HG02938 (cell line): ENCODE measurements around the gene FKBP9.
A peak's percentile ranks its signal among the peaks of the same experiment; 100 is the strongest.
"Not testable (repeated sequence)": the region's sequence is repeated elsewhere in the genome, so short reads cannot be mapped to it uniquely, and the experiment has no call there.

Source experiments
- ATAC-seq: cut with Tn5 transposase; IDR thresholded peaks from one replicate; pipeline ENCODE4 v1.9.1; 2021; ENCODE audit warnings: mild to moderate bottlenecking, moderate library complexity; ENCODE audit not compliant: unreplicated experiment

Gene FKBP9, protein sequence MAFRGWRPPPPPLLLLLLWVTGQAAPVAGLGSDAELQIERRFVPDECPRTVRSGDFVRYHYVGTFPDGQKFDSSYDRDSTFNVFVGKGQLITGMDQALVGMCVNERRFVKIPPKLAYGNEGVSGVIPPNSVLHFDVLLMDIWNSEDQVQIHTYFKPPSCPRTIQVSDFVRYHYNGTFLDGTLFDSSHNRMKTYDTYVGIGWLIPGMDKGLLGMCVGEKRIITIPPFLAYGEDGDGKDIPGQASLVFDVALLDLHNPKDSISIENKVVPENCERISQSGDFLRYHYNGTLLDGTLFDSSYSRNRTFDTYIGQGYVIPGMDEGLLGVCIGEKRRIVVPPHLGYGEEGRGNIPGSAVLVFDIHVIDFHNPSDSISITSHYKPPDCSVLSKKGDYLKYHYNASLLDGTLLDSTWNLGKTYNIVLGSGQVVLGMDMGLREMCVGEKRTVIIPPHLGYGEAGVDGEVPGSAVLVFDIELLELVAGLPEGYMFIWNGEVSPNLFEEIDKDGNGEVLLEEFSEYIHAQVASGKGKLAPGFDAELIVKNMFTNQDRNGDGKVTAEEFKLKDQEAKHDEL

DNA sequence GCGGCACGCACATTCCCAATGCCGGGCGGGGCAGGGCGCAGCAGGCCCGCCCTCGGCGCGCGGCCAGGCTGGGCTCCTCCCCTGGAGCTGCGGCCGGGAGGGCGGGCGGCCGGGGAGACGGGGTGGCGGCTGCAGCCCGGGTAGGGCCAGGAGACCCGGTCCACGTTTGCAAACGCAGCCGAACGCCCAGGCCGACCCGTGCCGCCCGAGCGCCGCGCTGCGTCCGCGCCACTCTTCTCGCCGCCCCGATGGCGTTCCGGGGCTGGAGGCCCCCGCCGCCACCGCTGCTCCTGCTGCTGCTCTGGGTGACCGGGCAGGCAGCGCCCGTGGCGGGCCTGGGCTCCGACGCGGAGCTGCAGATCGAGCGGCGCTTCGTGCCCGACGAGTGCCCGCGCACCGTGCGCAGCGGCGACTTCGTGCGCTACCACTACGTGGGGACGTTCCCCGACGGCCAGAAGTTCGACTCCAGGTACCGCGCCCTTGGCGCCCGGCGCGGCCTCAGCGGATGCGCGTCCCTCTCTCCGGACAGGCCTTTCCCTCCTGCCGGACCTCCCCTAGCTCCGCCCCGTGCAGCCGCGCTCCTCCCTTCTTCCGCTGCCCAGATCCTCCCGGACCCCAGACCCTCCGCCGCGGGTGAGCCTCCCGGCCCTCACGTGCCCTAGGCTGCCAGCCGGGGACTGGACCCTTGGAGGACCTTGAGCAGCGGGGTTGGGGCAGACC, at the start of gene FKBP9:
TSS of gene FKBP9 (plus strand) at position 115 of the 720 bp plus-strand sequence. CDS start at position 249, 134 bp downstream.
- ATAC-seq, result peak; percentile 63

DNA sequence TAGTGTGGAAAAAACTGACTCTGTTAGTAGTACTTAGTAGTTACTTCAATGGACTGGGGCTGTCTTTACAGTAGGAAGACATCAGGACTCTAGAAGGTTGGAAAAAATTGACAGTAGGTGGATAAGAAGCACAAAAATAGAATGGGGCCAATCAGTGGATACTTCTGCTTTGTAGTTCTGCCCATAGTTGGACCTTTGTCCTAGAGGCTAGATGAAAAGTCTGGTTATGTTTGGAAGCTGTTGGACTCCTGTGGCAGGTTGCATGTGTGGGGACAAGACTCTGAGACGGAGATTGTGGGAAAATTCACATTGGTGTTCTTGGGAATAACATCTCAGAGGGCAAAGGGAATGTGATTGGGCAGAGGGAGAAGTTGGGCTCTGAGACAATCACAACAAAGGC, 47.0 kb upstream of the FKBP9 start:
- no peak for ATAC-seq

DNA sequence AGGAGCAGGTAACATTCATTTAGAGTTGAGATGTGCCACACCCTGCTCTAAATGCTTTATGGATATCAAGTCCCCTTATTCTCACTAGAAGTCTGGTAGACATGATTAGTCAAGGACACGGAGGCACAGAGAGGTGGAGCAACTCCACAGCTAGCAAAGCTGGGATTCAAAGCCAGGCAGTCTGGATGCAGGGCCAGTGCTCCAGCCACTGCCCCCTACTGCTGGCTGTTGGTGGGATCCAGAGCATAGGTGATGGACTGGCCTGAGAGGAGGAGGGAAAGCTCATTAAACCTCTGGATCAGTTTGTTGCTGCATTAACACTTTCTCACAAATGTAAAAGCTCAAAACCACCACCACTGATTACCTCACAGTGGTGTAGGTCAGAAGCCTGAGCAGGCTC, 43.1 kb upstream of the FKBP9 start:
- ATAC-seq, result no peak

DNA sequence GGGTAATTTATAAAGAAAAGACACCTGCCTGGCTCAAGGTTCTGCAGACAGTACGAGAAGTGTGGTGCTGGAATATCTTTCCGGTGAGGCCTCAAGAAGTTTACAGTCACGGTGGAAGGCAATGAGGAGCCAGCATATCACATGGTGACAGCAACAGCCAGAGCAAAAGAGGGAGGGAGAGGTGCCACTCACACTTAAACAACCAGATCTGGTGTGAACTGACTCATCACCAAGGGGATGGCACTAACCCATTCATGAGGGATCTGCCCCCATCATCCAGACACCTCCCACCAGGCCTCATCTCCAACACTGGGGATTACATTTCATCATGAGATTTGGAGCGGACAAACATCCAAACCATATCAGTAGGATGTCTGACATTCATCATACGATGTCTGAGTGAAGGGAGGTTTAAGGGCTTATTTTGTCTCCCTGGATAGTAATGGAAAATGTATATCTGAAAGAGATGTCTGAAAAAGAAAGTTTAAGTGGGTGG, 42.2 kb upstream of the FKBP9 start:
- no peak for ATAC-seq

DNA sequence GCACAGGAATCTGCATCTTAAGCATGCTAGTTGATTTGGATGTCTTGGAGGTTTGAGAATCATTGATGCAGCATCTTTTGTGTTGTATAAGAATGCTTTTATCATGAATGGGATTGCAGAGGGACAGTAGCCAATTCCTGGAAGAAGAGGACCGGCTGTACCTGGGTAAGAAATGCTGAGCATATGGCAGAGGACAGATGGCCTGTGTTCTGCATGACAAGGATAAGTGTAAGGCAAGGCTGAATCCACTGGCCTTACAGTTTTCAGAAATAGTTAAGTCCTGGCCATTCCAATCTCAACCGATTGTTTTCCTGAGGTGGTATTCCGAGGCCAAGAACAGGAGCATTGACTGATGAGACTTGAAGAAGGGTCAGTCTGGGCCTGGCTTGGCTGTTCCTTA, 41.2 kb upstream of the FKBP9 start:
- ATAC-seq, result no peak

DNA sequence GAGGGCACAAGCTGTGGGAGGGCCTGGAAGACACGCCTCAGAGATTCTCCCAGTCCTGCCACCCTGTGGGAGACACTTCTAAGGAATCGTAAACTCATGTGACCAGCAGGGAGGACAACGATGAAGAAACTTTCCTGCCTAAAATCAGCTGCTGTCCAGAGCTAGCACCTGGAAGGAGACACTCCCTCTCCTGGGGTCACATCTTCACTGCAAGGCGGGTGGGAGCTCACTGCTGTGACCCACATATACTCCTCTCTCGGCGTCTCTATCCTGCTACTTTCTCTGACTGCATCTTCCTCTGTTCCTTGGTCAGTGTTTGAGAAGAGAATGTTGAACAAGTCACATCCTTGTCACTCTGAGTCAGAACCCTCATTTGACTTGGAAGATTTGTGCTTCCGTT, 40.2 kb upstream of the FKBP9 start:
- not testable (repeated sequence) for ATAC-seq

DNA sequence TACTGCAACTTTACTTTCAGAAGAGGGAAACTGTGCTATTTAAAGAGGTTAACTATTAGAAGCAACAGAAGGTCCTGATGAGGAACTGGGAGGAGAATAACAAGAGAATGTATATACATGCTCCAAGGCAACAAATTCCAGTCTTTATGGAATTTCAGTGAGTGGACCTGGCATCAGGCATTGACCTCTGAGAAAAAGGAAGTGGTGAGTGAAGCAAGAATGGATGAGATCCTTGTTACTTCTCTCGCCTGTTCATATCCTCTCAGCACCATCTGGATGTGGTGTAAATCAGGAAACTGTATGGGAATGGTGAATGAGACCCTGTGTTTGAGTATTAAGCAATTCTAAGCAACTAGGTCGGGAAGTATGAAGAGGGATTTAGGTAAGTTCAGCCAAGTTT, 35.3 kb upstream of the FKBP9 start:
- ATAC-seq, result no peak

DNA sequence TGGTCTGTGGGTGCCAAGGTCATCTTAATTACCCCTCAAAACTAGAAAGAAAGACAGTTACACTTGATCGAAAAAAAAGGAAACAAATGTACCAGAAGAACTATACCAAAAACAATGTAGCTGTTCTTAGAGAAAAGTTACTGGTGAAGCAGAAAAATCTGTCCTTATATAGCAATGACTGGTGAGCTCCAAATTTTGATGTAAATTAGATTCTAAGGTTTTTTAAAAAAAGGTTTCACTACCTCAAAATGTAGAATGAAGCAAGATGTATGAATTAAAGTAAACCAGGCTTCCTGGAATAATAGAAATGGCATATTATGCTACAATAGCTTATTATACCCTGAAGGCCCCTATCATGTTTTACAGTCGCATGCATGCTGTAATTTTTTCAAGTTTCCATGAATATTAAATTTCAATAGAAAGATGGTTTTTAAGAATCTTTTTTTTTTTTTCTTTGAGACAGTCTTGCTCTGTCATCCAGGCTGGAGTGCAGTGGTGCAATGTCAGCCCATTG, 28.4 kb upstream of the FKBP9 start:
- ATAC-seq, result no peak

DNA sequence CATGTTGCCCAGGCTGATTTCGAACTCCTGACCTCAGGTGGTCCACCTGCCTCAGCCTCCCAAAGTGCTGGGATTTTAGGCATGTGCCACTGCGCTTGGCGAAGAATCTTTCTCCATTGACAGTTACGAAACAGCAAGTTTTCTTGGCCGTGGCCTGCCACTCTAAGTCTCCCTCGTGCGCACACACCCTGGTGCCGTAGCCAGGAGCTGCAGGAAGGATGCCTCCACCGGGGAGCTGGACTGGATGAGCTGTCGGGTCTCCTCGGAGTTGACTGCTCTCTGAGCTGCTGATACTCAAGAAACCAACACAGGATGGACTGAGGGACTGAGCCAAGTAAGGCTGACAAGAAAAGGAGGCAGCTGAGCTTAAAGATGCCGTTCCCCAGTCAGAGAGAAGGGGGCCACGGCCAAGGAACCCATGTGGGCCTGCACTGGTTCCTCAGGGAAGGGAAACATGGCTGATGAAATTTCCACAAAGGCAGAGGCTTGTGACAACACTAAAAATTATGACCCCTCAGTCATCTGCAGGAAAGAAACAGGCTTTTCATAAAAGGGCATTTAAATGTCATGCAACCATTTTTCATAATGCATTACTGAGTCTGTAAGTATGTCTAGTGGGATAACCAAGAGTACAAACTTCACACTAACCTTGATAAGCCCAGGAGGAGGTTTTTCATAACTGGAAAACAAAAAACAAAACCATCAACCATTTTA, 27.7 kb upstream of the FKBP9 start:
- ATAC-seq, result no peak

DNA sequence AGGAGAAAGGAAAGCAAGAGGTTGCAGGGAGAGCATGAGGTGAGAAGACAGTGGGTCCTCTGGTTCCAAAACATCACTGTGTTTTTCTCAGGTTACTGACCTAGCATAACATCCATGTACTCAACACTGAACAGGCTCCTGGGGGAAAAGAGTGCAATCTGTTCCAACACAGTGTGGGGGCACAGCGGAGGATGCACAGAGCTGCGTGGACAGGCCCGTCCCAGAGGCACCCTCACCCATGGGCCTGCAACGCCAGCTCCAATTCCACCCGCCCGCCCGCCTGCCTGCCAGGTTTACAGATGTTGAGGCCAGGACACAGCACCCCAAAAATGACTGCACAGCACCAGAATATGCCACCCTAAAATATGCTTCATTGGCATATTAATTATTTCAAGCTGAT, 26.9 kb upstream of the FKBP9 start:
- no peak for ATAC-seq

DNA sequence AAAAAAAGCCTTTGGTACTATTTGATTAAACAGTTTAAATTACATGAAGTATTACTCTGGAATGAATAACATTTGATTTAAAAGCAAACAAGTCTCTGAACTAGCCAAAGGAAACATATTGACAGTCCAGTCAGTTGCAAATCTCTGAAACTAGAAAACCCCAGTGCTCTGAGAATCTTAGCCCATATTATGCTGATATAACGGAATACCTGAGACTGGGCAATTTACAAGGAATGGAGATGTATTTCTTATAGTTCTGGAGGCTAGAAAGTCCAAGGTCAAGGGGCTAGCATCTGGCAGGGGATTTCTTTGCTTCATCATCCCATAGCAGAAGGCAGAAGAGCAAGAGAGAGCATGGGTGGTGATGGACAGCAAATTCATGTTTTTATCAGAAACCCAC, 21.7 kb upstream of the FKBP9 start:
- no peak for ATAC-seq

DNA sequence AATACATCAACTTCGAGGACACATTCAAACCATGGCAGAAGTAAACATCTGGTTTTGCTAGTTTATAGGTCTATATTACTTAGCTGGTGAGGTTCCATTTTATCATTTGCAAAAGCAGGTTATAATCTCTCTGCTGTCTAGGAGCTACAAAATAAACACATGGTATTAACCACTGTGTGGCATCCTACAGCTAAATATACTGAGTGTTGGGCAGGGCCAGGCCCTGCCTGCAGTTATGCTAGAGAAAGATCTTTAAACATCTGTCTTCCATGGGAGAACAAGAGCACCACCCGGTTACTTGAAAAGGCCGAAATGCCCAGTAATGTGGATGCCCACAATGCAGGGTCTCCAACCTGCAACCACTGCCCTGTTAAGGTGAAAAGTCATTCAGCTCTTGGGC, 20.6 kb upstream of the FKBP9 start:
- ATAC-seq, result no peak

DNA sequence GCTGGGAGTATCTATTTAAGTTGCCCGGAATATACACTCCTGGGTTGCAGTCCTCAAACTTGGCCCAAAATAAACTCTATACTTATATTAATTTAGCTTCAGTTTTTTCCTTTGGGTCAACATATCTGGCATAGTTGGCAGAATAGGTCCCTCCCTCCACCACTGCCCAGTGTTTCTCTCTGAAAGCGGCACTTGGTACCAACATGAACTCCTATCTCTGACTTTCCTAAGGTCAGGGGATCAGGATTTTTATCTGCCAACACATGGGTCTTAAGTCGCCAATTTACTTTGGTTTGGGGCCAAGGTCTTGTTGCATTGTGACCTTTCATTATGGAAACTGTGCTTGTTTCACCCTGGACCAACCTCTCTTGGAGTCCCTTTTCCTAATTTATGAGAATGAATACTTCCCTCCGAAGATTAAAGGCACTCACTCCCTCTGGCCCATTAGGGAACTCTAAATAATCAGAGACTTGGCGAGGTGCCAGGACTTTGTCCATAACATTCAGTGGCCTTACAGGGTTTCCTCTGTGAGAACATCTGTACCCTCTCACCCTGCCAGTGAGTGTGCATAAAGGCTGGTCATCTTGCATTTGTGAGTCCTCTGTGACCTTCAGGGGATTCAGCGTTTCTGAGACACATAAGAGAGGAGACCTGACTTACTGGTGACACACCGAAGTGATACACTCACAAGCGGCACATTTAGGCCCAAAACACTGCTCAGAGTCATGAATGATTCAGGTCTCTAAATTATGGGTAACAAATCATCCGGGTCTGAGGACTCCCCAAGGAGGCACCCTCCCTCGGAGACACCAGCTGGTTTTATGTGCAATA, 19.7 kb upstream of the FKBP9 start:
- ATAC-seq, result no peak

DNA sequence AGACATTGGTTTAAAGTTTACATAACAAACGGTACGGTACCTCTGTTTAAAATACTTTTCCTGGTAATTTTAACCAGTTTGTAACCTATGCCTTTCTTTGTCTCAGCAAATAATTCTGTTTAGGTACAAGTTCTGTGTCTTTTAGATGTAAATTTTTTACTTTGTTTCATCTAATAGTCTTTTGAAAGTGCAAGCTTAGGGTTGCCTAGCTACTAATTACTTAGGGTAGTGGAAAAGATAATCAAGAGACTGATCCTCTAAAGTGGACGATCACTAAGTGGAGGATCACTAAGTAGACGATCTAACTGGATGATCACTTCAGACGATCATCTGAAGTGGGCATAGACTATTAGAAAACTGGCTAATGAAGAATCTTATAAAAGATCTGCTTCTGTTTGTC, 16.1 kb upstream of the FKBP9 start:
- no peak for ATAC-seq

DNA sequence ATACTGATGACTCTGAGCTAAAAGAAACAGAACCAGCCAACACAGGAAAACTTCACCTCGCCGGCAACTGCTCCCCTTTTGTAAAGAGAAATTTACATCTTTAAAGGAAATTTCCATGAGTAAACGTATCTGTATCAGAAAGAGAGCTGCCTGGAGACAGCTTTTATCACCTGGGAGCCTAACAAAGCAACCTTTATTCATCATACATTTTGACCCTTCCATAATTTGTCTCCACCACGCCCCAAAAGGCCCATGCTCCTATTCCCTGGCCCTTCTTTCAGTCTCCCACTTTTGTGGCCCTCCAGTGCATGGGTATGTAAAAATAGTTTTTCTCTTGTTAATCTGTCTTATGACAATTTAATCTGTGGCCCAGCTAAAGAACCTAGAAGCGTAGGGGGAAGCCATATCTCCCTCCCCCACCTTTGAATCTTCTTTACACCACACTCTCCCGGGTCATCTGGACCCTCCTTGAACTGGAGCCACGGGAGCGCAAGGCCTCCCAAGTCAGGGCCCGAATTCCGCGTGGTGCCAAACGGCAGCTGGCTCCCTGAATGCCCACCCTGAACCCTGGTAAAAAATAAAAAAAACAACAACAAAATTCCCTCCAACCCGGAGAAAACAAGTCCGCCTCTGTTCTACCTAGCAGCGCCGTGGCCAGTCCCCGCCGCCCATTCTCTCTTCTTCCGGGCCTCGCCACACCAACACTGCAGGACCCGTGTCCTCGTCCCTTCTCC, 15.4 kb upstream of the FKBP9 start:
- no peak for ATAC-seq

DNA sequence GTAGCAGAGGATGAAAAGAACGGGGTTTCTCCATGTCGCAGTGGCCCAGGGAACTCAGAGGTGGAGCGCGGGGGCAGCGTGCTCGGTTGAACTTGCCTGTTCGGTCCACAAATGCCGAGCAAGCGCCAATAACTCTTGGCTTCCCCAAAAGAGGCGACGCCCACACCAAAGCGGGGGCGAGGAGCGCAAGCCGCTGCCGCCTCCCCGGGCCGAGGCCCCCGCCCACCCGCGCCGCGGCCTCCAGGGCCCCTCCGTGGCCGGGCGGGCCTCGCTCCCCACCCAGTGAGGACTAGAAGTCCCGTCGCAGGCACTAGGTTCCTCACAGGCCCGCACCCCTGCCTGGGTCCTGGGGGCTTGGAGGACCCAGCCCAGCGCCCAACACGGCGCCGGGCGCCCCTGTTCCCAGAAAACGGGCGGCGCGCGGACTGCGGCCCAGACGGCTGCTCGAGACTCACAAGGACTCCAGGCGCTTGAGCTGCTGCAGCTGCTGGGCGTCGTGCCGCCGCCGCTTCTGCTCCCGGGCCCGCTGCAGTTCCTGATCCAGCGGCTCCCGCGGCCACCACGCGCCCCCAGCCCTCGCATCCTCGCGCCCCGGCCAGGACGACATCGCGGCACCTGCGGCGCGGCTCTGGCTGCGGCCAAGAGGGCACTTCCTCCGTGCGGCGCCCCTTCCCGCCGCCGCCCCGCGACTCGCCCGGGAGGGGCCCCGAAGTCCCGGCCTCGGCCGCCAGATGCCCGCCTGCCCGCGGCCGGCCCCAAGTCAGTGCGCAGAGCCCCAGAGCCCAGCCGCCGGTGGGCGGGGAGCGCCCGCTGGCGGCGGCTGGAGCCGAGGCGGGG, 14.6 kb upstream of the FKBP9 start:
- peak; percentile 68 for ATAC-seq

DNA sequence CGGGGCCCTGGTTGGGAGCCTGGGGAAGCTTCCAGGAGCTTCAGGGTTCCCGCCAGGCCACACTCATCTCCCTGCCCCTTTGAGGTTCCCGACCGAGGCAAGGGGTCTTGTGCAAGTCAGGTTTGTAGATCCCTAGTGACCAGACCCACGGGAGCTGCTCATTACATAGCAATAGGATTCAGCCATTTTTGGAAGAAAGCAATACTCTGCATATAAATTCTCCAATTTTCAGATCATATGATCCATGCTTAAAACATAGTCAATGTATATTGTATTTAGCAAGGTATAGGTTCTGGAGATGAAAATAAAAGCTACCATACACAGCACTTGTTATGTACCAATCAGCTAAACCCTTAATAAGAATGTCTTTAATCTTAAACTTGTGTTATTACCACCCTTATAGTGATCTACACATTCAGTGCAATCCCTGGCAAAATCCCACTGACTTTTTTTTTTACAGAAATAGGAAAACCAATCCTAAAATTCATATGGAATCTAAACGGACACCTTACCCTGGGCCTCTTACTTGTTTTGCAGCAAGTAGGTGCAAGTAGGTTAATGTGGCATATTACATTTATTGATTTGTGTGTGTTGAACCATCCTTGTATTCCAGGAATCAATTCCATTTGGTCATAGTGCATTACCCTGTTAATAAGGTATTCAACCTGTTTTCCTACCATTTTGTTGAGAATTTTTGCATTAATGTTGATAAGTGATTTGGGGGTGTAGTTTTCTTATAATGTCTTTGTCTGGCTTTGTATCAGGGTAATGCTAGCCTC, 13.8 kb upstream of the FKBP9 start:
- ATAC-seq, result peak; percentile 12
